ENCODE measurements around the gene THYN1.

DNA sequence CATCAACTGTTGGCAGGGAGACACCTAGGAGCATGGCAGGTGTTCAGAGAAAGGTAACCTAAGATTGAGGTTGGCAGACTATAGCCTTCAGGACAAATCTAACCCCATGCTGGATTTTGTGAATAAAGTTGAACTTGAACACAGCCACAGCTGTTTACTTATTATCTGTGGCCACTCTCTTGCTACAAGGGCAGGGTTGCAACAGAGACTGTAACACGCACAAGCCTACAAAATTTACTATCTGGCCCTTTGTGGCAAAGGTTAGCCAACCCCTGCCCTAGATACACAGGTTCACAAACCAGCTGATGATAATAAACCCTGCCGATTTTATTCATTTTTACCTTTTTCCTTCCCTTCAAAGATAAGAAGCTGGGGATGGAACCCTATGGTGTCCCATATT lies 2.5 kb downstream of the THYN1 start:
- TF ChIP-seq CTCF (IDR thresholded peaks at IDR 0.05; ENCODE audit: low read length) (no peak), EZH2 (optimal IDR thresholded peaks at IDR 0.05; ENCODE audit: low read depth, low read length) (no peak)

Data from MM.1S (cell line).